Thyroid gland (tissue), 4 donors: Measurements from ENCODE around the gene TMEM131. TPM values are rescaled to one million over a fixed set of nuclear protein-coding genes. Genes with fewer than 3 reads are reported as not detected.

Experiments
- DNase-seq, 2 donors: peaks; one replicate each; pipeline ENCODE4 v3.0.0-alpha.2; 2019
- H3K27ac ChIP-seq, 3 donors: fragments of 200-600 bp; sonication (generic); 1 replicate in 2 of 3; 2 replicates in 1 of 3; pipeline ENCODE4 v1.5.1; 2016 to 2019; ENCODE audit warnings: mild to moderate bottlenecking in 1 of 3, moderate library complexity in 1 of 3
- H3K27me3 ChIP-seq: fragments of 200-600 bp; sonication (generic); one replicate; pipeline ENCODE4 v1.5.1; 2019
- H3K36me3 ChIP-seq, 2 donors: fragments of 200-600 bp; sonication (generic); one replicate each; pipeline ENCODE4 v1.5.1; 2016 to 2019
- H3K4me1 ChIP-seq, 2 donors: fragments of 200-600 bp; sonication (generic); one replicate each; pipeline ENCODE4 v1.5.1; 2017 to 2019
- H3K4me3 ChIP-seq, 3 donors: fragments of 200-600 bp; sonication (generic); replicated peaks in 1 of 3; 1 replicate in 2 of 3; 2 replicates in 1 of 3; pipeline ENCODE4 v1.5.1; 2016; ENCODE audit warnings: mild to moderate bottlenecking in 1 of 3
- H3K9me3 ChIP-seq: fragments of 200-600 bp; sonication (generic); one replicate; pipeline ENCODE4 v1.5.1; 2017
- CTCF ChIP-seq, 6 experiments: fragments of 200-600 bp in 3 of 6; fragments of 450-650 bp in 3 of 6; sonication (generic) in 3 of 6; IDR thresholded peaks; one replicate each; pipeline ENCODE4 v1.5.1; 2016 to 2019; ENCODE audit warnings: antibody characterized with exemption in 6 of 6, mild to moderate bottlenecking in 2 of 6, inconsistent platforms in 1 of 6, moderate library complexity in 1 of 6
- POLR2A ChIP-seq, 2 donors: fragments of 450-650 bp; IDR thresholded peaks; one replicate each; pipeline ENCODE4 v1.6.1; 2017; ENCODE audit warnings: antibody characterized with exemption in 2 of 2, mild to moderate bottlenecking in 2 of 2, moderate library complexity in 1 of 2
- WGBS, 2 donors: methylation state at CpG; one replicate each; pipeline ENCODE4 v1.1.5; 2017; 5-methylcytosine and 5-hydroxymethylcytosine counted together
- intact Hi-C: fragments of 100-400 bp; cut with DNase I; formaldehyde crosslinking; loops from one replicate; pipeline ENCODE4 v1.15.1; 2023
- total RNA-seq, 4 donors: library from RNA; depleted of rRNA; stranded (reverse); fragments of >200 nt; gene quantifications; one replicate each; pipeline ENCODE4 v1.2.3, GENCODE V29; 2016

TMEM131 gene
- total RNA-seq, 4 donors from 2014 or later = 28.6 to 47.0 (median 35.2) TPM

DNA sequence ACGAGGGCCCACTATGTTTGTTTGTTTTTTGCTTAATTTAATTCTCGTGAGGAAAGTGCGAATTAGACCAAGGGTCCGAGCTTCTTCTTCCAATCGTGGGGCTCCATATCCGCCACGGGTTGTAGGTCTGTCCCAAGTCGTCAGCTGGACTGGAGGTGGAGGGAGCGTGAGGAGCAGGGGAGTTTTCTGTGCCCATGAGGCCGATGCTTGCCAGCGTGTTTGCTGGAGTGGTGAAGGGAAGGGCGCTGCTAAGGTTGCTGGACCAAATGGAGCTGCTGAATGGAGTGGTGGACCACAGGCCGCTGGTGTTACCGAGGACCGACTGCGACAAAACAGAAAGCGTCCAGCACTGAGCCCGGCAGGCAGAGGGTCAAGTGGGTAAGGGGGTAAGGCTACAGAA is 238.7 kb downstream of the TMEM131 start:
- peaks cover 26 to 35% of the 10 kb centered on the region in 2 donors for H3K36me3 ChIP-seq

DNA sequence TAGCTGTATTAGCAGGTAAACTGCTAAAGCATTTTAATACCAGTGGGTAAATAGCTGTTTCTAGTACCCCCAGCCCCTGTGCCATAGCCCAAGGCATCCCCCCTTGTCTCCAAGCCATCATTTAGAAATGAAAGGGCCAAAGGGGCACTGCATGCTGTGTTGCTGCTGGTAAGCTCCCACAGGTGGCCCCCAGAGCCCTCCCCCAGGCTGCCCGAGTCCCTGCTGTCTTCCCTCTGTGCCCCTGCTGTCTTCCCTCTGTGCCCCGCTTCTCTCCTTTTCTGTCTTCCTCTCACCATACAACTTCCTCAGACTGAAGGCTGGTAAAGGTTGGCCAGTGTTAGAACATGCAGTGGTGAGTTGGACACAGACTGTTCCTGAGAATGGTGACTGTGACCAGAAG is 240.3 kb downstream of the TMEM131 start:
- no peak for DNase-seq
- intact Hi-C loops = no loop called here
- TF ChIP-seq CTCF (IDR thresholded peaks at IDR 0.05) (no peak), POLR2A (IDR thresholded peaks at IDR 0.05) (no peak)
- Histone ChIP-seq H3K4me1 (peaks cover 7 to 14% of the 10 kb centered on the region in 2 donors), H3K9me3 (no peaks in the 10 kb centered on the region), H3K4me3 (no peak overlapping the region), H3K27me3 (no peaks in the 10 kb centered on the region), H3K27ac (no peak overlapping the region), H3K36me3 (peaks cover 25% of the 10 kb centered on the region in 2 donors)
- 94 to 97% methylated on average over 2 of the region's 2 CpGs for WGBS, 2 donors

More for the DNA sequence above, 238.7 kb downstream of the TMEM131 start:
- TF ChIP-seq POLR2A (IDR thresholded peaks at IDR 0.05) (no peak), CTCF (IDR thresholded peaks at IDR 0.05) (no peak)
- 93 to 95% methylated on average over 18 of the region's 18 CpGs for WGBS, 2 donors
- intact Hi-C loops = no loop called here
- Histone ChIP-seq H3K4me3 (no peak overlapping the region), H3K4me1 (peaks cover 11 to 18% of the 10 kb centered on the region in 2 donors), H3K27me3 (no peaks in the 10 kb centered on the region), H3K27ac (no peak overlapping the region), H3K9me3 (no peaks in the 10 kb centered on the region)
- no peak for DNase-seq

DNA sequence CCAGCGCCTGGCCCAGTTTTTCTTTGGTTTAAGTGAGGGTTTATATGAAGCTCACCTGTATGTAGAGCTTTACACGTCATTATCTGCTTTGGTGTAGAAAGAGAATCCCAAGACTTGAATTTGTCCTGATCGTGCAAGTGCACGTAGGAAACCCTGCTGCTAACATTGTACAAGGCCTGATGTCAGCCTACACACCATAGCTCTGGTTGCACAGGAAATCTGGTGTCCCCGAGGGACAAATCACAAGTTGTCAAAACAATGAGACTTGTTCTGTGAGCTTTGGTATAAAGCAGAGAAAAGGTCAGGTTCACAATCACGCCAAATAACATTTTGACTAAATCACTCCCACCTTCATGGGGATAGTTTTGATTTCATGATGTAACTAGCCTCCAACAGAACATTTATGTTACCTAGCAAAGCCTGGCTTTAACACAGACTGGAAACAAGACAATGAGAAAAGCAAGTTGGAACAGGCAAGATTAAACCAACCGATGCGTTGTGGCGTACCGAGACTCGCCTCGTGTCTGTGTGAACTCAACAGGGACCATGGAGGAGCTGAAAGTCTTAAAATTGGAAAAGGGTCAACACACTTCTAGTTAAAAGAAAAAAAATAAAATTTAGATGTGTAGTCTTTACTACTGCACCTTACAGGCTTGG is 240.9 kb downstream of the TMEM131 start:
- no peak for TF ChIP-seq POLR2A (IDR thresholded peaks at IDR 0.05)
- no peak for TF ChIP-seq CTCF (IDR thresholded peaks at IDR 0.05)
- Histone ChIP-seq H3K4me1 (peaks cover 7 to 14% of the 10 kb centered on the region in 2 donors), H3K36me3 (peaks cover 18 to 20% of the 10 kb centered on the region in 2 donors), H3K4me3 (no peak overlapping the region), H3K9me3 (no peaks in the 10 kb centered on the region), H3K27ac (no peak overlapping the region), H3K27me3 (no peaks in the 10 kb centered on the region)
- WGBS, 2 donors = 84 to 90% methylated on average over 12 of the region's 12 CpGs
- no peak for DNase-seq
- intact Hi-C loops = no loop called here

DNA sequence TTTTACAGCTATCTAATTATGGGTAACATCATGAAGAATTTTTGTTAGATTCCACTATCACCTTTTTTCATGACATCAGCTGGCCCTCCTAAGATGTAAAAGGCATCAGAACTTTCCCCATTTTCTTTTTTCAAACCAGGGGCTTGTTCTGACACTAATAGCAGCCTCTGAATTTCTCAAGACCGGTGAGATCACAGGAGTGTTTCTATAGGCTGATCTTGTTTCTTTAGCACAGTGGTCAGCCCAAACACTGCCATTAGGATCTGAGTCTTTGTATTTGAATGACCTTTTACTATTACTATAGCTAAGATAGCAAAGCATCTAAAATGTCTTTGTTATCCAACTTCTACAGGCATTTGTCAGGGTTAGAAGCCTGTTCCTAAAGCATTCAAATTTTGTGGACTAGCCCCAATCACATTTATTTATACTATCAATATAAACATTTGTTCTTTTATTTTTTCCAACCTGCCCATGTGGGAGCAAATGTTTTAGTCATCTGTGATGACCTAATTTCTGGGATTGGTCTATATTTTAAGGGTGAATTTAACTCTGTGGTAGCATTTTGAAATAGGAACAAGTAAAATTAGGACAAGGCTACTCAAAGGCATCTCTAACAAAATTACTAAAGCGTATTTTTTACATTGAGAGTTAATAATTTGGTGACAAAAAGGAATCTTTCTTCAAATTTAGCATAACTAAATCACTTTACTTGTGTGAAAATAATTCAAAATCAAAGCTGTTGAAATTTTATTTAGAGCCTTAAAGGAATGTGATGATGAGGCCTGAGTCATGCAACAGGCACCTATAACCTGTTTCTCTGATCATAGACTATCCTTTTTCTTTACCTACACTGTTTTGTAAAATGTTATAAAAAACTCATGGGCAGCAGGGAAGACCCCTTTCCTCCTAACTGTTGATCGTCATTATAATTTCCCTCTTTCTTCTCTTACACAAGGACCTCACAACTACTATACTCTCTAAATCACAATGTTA is 243.1 kb downstream of the TMEM131 start:
- intact Hi-C loops = no loop called here
- H3K4me3 ChIP-seq = no peak overlapping the region
- WGBS, 2 donors = 81 to 82% methylated on average over 3 of the region's 3 CpGs
- TF ChIP-seq CTCF (IDR thresholded peaks at IDR 0.05) (no peak), POLR2A (IDR thresholded peaks at IDR 0.05) (no peak)
- H3K27ac ChIP-seq = peak overlapping the region; percentile 4 to 28 (median 6)
- peaks cover 7 to 14% of the 10 kb centered on the region in 2 donors for H3K4me1 ChIP-seq
- no peak for DNase-seq
- H3K27me3 ChIP-seq = no peaks in the 10 kb centered on the region
- H3K9me3 ChIP-seq = no peaks in the 10 kb centered on the region
- peaks cover 6 to 11% of the 10 kb centered on the region in 2 donors for H3K36me3 ChIP-seq
